ENCODE results near the gene KCNK18.

The KCNK18 gene

GRCh38 chr10:117250411-117250810 lies 53.1 kb downstream of the KCNK18 start:
- DNase-seq (ENCODE audit: low read depth, low spot score) = no peak

DNA sequence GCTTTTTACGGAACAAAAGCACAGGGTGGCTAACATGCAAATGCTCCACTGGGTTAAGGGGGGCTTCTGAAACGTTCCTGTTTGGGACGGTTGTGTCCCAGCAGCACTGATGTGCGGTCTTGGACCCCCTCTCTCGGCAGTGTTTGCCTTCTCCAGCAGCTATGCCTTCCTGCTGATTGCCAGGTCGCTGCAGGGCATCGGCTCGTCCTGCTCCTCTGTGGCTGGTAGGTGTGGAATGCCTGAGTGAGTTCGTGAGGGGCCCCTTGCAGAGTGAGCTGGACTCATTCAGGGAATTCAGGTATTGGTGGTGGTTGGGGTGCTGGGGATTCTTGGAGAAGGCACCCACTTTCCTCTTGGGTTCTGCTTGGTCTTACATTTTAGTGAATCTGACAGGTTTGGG lies 56.6 kb downstream of the KCNK18 start:
- no peak for DNase-seq (ENCODE audit: low read depth, low spot score)

GRCh38 chr10:117254338-117254737 lies 57.0 kb downstream of the KCNK18 start:
- DNase-seq (ENCODE audit: low read depth, low spot score) = no peak

- no peak for DNase-seq (ENCODE audit: low read depth, low spot score)
These were observed 57.8 kb downstream of the KCNK18 start for GRCh38 chr10:117254774-117255735.

GRCh38 chr10:117255835-117256460 lies 58.7 kb downstream of the KCNK18 start:
- no peak for DNase-seq (ENCODE audit: low read depth, low spot score)

DNA sequence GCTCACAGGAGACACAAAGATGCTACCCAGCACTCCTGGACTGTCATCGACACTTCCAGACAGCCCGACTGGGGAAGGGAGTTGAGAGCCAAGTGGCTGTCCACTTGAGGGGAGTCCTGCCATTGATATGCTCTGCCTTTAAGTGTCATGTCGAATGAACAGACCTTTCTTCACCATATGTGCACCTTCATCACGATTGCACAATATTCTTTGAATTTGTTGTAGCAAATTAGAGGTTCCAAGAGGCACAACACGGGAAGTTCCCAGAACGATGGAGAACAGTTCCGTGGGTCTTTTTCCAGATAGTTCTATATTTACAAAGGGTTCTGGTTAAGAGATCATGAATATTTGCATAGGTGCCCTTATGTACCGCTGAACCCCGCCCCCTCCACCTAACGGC lies 59.6 kb downstream of the KCNK18 start:
- DNase-seq (ENCODE audit: low read depth, low spot score) = no peak

DNA sequence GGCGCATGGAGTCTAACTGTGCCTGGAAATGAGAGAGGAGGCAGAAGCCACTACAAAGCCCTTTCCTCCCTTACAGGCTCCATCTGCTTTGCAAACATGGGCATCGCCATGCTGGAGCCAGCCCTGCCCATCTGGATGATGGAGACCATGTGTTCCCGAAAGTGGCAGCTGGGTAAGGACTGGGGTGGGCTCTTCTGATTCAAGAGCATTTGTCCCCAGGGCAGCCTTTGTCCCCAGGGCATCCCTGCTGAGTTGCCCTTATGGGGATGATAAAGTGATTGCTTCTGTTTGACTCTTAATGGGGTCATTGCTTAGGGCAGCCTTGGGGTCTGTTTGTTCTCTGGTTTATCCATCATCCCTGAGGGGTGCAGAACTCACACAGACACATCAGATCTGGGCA lies 60.4 kb downstream of the KCNK18 start:
- DNase-seq (ENCODE audit: low read depth, low spot score) = no peak

DNA sequence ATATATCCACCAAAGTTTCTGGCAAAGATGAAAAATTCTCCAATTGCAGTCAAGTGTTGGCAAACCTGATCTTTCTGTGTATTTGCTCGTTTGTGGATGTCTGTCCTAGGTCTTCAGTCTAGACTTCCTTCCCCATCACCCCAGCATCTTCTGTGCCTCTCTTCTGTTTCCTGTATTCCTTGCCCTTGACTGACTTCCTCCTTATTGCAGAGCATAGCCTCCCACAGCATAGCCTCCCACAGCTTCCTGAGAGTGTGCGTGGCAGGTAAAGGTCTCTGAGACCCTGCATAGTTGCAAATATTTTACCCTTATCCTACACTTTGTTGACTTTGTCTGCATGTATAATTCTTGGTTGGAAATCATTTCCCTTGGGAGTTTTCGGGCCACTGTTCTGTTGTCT lies 62.0 kb downstream of the KCNK18 start:
- DNase-seq (ENCODE audit: low read depth, low spot score) = no peak
